ENCODE measurements around the gene NECTIN2. TPM values are rescaled to one million over a fixed set of nuclear protein-coding genes. Genes with fewer than 3 reads are reported as not detected.

NECTIN2 gene
- total RNA-seq, 1 experiment from 2014 or later: 96.3 TPM

DNA sequence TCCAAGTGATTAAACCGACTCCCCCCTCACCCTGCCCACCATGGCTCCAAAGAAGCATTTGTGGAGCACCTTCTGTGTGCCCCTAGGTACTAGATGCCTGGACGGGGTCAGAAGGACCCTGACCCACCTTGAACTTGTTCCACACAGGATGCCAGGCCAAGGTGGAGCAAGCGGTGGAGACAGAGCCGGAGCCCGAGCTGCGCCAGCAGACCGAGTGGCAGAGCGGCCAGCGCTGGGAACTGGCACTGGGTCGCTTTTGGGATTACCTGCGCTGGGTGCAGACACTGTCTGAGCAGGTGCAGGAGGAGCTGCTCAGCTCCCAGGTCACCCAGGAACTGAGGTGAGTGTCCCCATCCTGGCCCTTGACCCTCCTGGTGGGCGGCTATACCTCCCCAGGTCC, 61.5 kb downstream of the NECTIN2 start (continued):
- TF ChIP-seq, protein P1, sequence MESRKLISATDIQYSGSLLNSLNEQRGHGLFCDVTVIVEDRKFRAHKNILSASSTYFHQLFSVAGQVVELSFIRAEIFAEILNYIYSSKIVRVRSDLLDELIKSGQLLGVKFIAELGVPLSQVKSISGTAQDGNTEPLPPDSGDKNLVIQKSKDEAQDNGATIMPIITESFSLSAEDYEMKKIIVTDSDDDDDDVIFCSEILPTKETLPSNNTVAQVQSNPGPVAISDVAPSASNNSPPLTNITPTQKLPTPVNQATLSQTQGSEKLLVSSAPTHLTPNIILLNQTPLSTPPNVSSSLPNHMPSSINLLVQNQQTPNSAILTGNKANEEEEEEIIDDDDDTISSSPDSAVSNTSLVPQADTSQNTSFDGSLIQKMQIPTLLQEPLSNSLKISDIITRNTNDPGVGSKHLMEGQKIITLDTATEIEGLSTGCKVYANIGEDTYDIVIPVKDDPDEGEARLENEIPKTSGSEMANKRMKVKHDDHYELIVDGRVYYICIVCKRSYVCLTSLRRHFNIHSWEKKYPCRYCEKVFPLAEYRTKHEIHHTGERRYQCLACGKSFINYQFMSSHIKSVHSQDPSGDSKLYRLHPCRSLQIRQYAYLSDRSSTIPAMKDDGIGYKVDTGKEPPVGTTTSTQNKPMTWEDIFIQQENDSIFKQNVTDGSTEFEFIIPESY (IDR thresholded peaks at IDR 0.05; ENCODE audit: extremely low read depth, insufficient replicate concordance, low read length): no peak
- no peak for TF ChIP-seq POLR2A (IDR thresholded peaks at IDR 0.05; ENCODE audit: borderline replicate concordance, extremely low read depth, insufficient read depth, insufficient read length)
- no peak for TF ChIP-seq FOSL1 (IDR thresholded peaks at IDR 0.05; ENCODE audit: low read depth)

GRCh38 chr19:44908074-44908835, 62.2 kb downstream of the NECTIN2 start:
- H3K4me1 ChIP-seq (ENCODE audit: control insufficient read depth in 1 of 2, insufficient read depth in 2 of 2, low read length in 2 of 2): peaks cover 20 to 52% of the 10 kb centered on the region in 2 experiments
- no peaks in the 10 kb centered on the region for H3K79me2 ChIP-seq (ENCODE audit: insufficient read depth, low read length)
- H3K4me2 ChIP-seq (ENCODE audit: low read length): no peak overlapping the region
- no peak overlapping the region for H3K9ac ChIP-seq (ENCODE audit: low read length)
- ChIA-PET CTCF (interaction anchor here (1.1 kb wide), 1 partner anchor 44 kb away, joined by 3 read pairs; no protein-coding TSS in a partner anchor), RAD21 (ENCODE audit: low non-redundant PET in 1 of 2, low total read pairs in 2 of 2, uncharacterized antibody in 2 of 2, unreplicated experiment in 2 of 2) (no interaction called here), POLR2A (no interaction called here)
- H3K9me3 ChIP-seq (ENCODE audit: control insufficient read depth in 1 of 2, insufficient read depth in 1 of 2, low read depth in 1 of 2, low read length in 2 of 2): no peaks in the 10 kb centered on the region
- no peak overlapping the region for H3K27ac ChIP-seq (ENCODE audit: low read depth, low read length)
- TF ChIP-seq ATF3 (IDR thresholded peaks at IDR 0.05) (no peak), SIN3A (IDR thresholded peaks at IDR 0.05; ENCODE audit: low read depth) (no peak), YY1 (IDR thresholded peaks at IDR 0.05; ENCODE audit: extremely low read depth, insufficient replicate concordance, low read depth, low read length) (no peak), TCF7L2 (IDR thresholded peaks at IDR 0.05; ENCODE audit: borderline replicate concordance, extremely low read depth, insufficient read depth, insufficient read length) (no peak), EGR1 (IDR thresholded peaks at IDR 0.05; ENCODE audit: low read depth) (no peak), SP1 (IDR thresholded peaks at IDR 0.05; ENCODE audit: low read depth) (no peak), CEBPB (IDR thresholded peaks at IDR 0.05; ENCODE audit: low read depth) (no peak), ZFX (IDR thresholded peaks at IDR 0.05) (no peak), ELF1 (IDR thresholded peaks at IDR 0.05; ENCODE audit: borderline replicate concordance, low read depth) (no peak)
- DNase-seq (ENCODE audit: low read depth, low spot score) (no peak), ATAC-seq (no peak)
- intact Hi-C loops (cut with micrococcal nuclease): no loop called here
- no peaks in the 10 kb centered on the region for H4K20me1 ChIP-seq (ENCODE audit: insufficient read depth)
- BruUV-seq (replicated peaks): no TSS peak
- no peaks in the 10 kb centered on the region for H3K27me3 ChIP-seq (ENCODE audit: insufficient read depth, low read length)
- no peaks in the 10 kb centered on the region for H3K9me2 ChIP-seq (ENCODE audit: insufficient read depth)
- no peak overlapping the region for H2AFZ ChIP-seq (ENCODE audit: low read depth, low read length, poor library complexity, severe bottlenecking)
- H3K36me3 ChIP-seq (ENCODE audit: control insufficient read depth in 1 of 2, insufficient read depth in 2 of 2, low read length in 2 of 2): peaks cover 0 to 1% of the 10 kb centered on the region in 2 experiments; a peak in 1 of 4 replicates
- H3K4me3 ChIP-seq (replicated peaks in 1 of 2; ENCODE audit: low read depth in 1 of 2, low read length in 2 of 2): no peak overlapping the region
